ENCODE results near the gene TGIF1. TPM values are rescaled to one million over a fixed set of nuclear protein-coding genes. Genes with fewer than 3 reads are reported as not detected.
A peak's percentile ranks its signal among the peaks of the same experiment; 100 is the strongest.

TGIF1 gene
- total RNA-seq, 1 donor from 2014 or later, result 8.1 TPM

DNA sequence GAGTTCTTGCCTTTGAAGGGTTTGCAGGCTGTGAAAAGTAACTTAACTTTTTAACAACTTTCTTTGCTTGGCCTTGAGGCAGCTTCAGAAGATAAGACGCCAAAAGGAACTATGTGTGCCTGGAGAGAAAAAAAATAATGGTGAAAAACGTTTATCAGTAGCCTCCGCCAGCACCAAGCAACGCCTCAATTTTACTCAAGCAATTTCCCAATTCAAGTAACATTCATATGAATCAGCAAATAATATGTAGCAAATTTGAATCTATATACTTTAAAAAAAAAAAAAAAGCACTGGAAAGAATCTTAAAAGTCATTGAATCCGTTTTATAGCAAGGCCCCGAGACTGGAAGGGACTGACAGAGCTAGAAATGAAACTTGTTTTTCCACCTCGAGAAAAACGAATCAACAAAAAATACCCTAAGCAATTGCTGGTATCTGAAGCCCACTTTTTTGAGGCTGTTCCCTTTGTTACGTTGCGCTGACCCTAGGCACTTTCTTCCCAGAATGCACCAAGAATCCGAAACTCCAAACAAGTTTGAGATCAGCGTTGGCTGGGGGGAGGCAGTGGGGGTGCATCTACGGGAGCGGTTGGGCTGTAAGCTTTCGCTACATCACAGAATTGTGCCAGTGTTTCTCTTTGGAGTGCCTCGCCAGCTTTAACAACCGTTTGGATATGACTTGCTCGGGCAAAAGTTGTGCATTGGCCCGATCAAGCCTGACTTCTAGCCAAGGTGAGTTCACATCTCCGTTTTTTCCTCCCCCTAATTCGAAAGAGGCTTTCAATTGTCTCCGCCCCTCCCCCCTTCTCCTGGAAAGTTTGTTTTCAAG, 2.7 kb upstream of the TGIF1 start:
- Histone ChIP-seq H3K27ac (replicated peaks) (peak overlapping the region; percentile 99), H3K36me3 (no peaks in the 10 kb centered on the region), H3K27me3 (ENCODE audit: low read depth) (no peaks in the 10 kb centered on the region), H3K4me1 (peaks cover 56% of the 10 kb centered on the region), H3K9me3 (replicated peaks) (no peaks in the 10 kb centered on the region), H3K4me3 (peak overlapping the region; percentile 91)
- intact Hi-C loops (cut with micrococcal nuclease), result loop anchor here (10.0 kb wide), 2 partner anchors 218 to 532 kb away; no protein-coding TSS in a partner anchor
- TF ChIP-seq, protein P1, sequence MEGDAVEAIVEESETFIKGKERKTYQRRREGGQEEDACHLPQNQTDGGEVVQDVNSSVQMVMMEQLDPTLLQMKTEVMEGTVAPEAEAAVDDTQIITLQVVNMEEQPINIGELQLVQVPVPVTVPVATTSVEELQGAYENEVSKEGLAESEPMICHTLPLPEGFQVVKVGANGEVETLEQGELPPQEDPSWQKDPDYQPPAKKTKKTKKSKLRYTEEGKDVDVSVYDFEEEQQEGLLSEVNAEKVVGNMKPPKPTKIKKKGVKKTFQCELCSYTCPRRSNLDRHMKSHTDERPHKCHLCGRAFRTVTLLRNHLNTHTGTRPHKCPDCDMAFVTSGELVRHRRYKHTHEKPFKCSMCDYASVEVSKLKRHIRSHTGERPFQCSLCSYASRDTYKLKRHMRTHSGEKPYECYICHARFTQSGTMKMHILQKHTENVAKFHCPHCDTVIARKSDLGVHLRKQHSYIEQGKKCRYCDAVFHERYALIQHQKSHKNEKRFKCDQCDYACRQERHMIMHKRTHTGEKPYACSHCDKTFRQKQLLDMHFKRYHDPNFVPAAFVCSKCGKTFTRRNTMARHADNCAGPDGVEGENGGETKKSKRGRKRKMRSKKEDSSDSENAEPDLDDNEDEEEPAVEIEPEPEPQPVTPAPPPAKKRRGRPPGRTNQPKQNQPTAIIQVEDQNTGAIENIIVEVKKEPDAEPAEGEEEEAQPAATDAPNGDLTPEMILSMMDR (IDR thresholded peaks at IDR 0.05; ENCODE audit: borderline replicate concordance), result no peak
- DNase-seq, result peak; percentile 27

DNA sequence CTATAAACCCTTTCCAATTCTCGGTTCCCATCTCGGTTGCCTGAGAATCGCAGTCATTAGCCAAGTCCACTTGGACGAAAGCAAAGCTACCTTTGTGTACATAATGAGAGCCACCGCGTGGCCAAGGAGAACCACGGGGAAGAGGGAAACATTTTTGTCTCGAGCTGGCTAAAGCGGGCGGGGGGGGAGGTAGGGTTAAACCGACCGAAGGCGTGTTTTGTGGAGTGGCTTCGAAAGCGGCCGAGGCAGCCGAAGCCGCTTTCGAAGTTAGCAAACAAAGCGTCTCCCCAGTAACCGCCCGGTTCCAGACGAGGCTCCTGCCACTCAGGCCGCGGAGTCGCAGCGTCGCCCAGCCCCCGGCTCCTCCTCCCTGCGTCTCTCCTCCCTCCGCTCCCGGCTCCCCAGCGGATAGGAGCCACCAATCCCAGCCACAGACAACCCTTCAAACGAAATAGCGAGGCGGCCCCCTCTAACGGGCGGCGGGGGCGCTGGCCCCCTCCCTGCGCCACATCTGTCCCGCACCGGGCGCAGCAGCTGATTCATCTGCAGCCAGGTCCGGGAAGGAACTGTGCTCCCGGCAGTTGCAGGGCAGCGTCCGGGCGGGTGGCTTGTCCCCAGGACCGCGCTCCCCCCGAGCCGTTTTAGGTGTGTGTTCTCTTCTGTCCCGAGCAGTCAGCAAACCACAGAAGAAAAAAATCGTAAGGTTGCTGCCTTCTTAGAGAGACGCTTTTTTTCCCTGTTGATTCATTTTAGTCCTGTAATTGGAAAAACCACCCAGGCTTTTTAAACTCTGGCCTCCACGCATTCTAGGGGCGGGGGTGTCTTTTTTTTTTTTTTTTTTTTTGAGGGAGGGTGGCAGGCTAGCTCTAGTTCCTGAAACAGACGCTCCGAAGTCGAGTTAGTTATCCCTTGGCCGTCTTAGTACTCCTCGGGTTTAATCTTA, 1.8 kb upstream of the TGIF1 start:
- intact Hi-C loops (cut with micrococcal nuclease), result loop anchor here (10.0 kb wide), 2 partner anchors 217 to 533 kb away; no protein-coding TSS in a partner anchor
- no peaks in the 10 kb centered on the region for H3K36me3 ChIP-seq
- TF ChIP-seq, protein P1 (IDR thresholded peaks at IDR 0.05; ENCODE audit: borderline replicate concordance), result peak; percentile 9
- H3K4me1 ChIP-seq, result peaks cover 65% of the 10 kb centered on the region
- DNase-seq, result peak; percentile 95
- peak overlapping the region; percentile 91 for H3K4me3 ChIP-seq
- peak overlapping the region; percentile 99 for H3K27ac ChIP-seq (replicated peaks)
- no peaks in the 10 kb centered on the region for H3K9me3 ChIP-seq (replicated peaks)
- no peaks in the 10 kb centered on the region for H3K27me3 ChIP-seq (ENCODE audit: low read depth)

DNA sequence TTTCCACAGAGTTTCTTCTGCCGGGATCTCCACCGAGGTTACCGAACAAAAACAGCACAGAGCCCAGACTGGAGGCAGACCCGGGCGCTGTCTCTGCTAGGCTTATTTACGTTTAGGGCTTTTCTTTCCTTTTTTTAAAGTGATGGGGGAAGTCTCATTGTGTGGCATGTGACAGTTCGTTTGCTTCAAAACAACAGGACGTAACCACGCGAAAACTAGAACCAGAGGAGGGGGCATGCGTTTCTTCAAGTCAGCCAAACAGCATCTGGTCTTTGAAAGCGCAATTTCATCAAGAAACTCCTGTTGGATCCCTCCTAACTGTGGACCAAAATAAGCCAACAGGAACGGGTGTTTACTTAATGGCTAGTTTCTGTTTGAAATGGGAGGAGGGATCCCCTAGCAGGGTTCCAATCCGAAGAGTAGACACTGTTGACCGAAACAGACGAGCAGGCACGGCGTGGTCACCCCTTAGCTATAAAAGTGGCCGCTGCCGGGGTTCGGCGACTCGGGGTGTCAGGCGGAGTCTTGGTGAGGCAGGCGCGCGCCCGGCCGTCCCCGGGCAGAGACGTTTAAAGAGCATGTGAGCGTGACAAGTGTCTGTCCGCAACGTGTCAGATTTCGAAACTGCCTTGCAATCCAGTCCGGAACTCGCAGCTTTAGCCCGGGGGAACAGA, 997 bp upstream of the TGIF1 start:
- H3K36me3 ChIP-seq, result no peaks in the 10 kb centered on the region
- intact Hi-C loops (cut with micrococcal nuclease), result loop anchor here (10.0 kb wide), 2 partner anchors 216 to 534 kb away; no protein-coding TSS in a partner anchor

DNA sequence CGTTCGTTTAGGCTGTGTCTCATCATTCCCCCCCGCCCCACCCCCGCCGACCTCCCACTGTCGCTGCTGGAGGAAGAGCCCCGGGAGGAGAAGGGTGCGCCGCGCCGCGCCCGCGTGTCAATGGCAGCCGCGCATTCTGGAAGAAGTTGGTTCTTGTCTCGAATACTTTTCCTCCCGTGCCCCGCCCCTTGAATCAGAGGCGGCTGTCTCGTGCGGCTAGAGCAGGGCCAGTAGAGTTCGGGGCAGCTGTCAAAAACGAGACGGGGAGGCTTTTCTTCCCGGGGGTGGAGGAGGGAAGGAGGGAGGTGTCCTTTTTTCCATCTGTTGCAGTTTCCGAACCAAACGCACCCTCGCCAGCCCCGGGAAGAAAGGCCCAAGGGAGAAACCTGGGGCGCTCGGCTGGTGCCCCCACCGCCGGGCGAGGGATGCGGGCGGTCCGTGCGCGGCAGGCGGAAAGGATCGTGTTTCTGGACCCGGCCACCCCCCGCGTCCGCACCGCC, 410 bp upstream of the TGIF1 start:
- peak; percentile 83 for DNase-seq
- Histone ChIP-seq H3K4me1 (peaks cover 77% of the 10 kb centered on the region), H3K36me3 (no peaks in the 10 kb centered on the region), H3K4me3 (peak overlapping the region; percentile 91), H3K27ac (replicated peaks) (peak overlapping the region; percentile 99), H3K9me3 (replicated peaks) (no peaks in the 10 kb centered on the region), H3K27me3 (ENCODE audit: low read depth) (no peaks in the 10 kb centered on the region)
- intact Hi-C loops (cut with micrococcal nuclease), result loop anchor here (5.0 to 10.0 kb wide), 3 partner anchors 172 to 535 kb away; no protein-coding TSS in a partner anchor
- TF ChIP-seq, protein P1 (IDR thresholded peaks at IDR 0.05; ENCODE audit: borderline replicate concordance), result no peak

More for the DNA sequence above, 997 bp upstream of the TGIF1 start:
- no peaks in the 10 kb centered on the region for H3K9me3 ChIP-seq (replicated peaks)
- H3K4me3 ChIP-seq, result peak overlapping the region; percentile 91
- DNase-seq, result no peak
- no peaks in the 10 kb centered on the region for H3K27me3 ChIP-seq (ENCODE audit: low read depth)
- H3K27ac ChIP-seq (replicated peaks), result peak overlapping the region; percentile 99
- TF ChIP-seq, protein P1 (IDR thresholded peaks at IDR 0.05; ENCODE audit: borderline replicate concordance), result no peak
- H3K4me1 ChIP-seq, result peaks cover 73% of the 10 kb centered on the region

All from left ventricle myocardium inferior (tissue), 1 donor.